Measurements from ENCODE around the gene PCGF3. TPM values are rescaled to one million over a fixed set of nuclear protein-coding genes. Genes with fewer than 3 reads are reported as not detected.

The PCGF3 gene
- total and polyA plus RNA-seq, 4 donors = 11.0 to 23.3 (median 14.3) TPM

DNA sequence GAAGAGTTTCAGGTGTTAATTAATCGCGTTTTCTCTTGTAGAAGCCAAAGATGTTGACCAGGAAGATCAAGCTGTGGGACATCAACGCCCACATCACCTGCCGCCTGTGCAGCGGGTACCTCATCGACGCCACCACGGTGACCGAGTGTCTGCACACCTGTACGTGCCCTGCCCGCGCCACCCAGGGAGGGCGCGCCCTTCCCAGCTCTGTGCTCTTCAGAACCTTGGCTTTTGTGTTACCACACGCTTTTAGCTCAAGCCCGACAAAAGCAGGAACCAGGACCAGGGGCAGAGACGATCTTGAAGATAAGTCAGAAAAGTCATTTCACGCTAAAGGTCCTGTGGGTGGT lies 28.0 kb downstream of the PCGF3 start:
- Histone ChIP-seq H3K27ac (ENCODE audit: low read depth in 1 of 2, low read length in 2 of 2) (no peak overlapping the region), H3K4me1 (ENCODE audit: control insufficient read depth in 4 of 4, insufficient read depth in 4 of 4, low read length in 3 of 4) (no peaks in the 10 kb centered on the region), H3K27me3 (ENCODE audit: control insufficient read depth in 4 of 4, insufficient read depth in 4 of 4, low read length in 3 of 4) (no peaks in the 10 kb centered on the region), H3K9me3 (ENCODE audit: control insufficient read depth in 4 of 4, low read length in 3 of 4) (no peaks in the 10 kb centered on the region), H3K36me3 (ENCODE audit: control insufficient read depth in 4 of 4, insufficient read depth in 3 of 4, low read depth in 1 of 4, low read length in 3 of 4) (peaks cover 28 to 57% (median 36%) of the 10 kb centered on the region in 4 donors), H3K9ac (ENCODE audit: low read depth in 1 of 2, low read length in 2 of 2) (no peak overlapping the region), H3K4me3 (ENCODE audit: low read depth in 1 of 3, low read length in 3 of 3) (no peak overlapping the region)
- WGBS = 96% methylated on average over 18 of the region's 18 CpGs
- DNase-seq (ENCODE audit: low spot score) = no peak
- TF ChIP-seq JUND (IDR thresholded peaks at IDR 0.05) (no peak), FOXA2 (IDR thresholded peaks at IDR 0.05) (no peak), EGR1 (IDR thresholded peaks at IDR 0.05; ENCODE audit: low read depth in 2 of 2) (no peak), SP1 (IDR thresholded peaks at IDR 0.05) (no peak), RXRA (IDR thresholded peaks at IDR 0.05) (no peak), ZBTB33 (IDR thresholded peaks at IDR 0.05) (no peak), YY1 (IDR thresholded peaks at IDR 0.05) (no peak)
- TF ChIP-seq, protein P1, sequence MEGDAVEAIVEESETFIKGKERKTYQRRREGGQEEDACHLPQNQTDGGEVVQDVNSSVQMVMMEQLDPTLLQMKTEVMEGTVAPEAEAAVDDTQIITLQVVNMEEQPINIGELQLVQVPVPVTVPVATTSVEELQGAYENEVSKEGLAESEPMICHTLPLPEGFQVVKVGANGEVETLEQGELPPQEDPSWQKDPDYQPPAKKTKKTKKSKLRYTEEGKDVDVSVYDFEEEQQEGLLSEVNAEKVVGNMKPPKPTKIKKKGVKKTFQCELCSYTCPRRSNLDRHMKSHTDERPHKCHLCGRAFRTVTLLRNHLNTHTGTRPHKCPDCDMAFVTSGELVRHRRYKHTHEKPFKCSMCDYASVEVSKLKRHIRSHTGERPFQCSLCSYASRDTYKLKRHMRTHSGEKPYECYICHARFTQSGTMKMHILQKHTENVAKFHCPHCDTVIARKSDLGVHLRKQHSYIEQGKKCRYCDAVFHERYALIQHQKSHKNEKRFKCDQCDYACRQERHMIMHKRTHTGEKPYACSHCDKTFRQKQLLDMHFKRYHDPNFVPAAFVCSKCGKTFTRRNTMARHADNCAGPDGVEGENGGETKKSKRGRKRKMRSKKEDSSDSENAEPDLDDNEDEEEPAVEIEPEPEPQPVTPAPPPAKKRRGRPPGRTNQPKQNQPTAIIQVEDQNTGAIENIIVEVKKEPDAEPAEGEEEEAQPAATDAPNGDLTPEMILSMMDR (IDR thresholded peaks at IDR 0.05; ENCODE audit: low read depth, low read length, missing input control) = no peak
- TF ChIP-seq, protein P2, sequence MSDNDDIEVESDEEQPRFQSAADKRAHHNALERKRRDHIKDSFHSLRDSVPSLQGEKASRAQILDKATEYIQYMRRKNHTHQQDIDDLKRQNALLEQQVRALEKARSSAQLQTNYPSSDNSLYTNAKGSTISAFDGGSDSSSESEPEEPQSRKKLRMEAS (IDR thresholded peaks at IDR 0.05) = no peak
- TF ChIP-seq, protein P3, sequence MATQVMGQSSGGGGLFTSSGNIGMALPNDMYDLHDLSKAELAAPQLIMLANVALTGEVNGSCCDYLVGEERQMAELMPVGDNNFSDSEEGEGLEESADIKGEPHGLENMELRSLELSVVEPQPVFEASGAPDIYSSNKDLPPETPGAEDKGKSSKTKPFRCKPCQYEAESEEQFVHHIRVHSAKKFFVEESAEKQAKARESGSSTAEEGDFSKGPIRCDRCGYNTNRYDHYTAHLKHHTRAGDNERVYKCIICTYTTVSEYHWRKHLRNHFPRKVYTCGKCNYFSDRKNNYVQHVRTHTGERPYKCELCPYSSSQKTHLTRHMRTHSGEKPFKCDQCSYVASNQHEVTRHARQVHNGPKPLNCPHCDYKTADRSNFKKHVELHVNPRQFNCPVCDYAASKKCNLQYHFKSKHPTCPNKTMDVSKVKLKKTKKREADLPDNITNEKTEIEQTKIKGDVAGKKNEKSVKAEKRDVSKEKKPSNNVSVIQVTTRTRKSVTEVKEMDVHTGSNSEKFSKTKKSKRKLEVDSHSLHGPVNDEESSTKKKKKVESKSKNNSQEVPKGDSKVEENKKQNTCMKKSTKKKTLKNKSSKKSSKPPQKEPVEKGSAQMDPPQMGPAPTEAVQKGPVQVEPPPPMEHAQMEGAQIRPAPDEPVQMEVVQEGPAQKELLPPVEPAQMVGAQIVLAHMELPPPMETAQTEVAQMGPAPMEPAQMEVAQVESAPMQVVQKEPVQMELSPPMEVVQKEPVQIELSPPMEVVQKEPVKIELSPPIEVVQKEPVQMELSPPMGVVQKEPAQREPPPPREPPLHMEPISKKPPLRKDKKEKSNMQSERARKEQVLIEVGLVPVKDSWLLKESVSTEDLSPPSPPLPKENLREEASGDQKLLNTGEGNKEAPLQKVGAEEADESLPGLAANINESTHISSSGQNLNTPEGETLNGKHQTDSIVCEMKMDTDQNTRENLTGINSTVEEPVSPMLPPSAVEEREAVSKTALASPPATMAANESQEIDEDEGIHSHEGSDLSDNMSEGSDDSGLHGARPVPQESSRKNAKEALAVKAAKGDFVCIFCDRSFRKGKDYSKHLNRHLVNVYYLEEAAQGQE (IDR thresholded peaks at IDR 0.05) = no peak
- TF ChIP-seq, protein P4, sequence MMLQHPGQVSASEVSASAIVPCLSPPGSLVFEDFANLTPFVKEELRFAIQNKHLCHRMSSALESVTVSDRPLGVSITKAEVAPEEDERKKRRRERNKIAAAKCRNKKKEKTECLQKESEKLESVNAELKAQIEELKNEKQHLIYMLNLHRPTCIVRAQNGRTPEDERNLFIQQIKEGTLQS (IDR thresholded peaks at IDR 0.05) = no peak

DNA sequence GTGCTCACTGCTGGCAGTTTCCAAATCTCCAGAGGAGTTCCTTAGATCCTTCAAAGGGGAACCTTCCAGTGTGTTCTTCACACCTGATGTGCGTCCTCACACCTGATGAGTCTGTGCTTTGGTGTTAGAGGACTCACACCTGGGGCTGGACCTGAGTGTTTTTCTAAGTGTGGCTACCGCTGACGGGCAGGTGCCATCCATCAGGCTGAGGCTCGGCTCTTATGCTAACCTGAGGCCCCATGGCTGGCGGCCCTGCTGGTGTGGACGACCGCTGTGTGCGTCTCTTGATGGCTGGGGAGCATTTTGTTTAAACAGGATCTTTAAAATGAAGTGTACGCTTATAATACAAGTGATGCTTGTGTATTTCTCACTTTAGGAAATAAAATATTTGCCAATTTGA lies 28.4 kb downstream of the PCGF3 start:
- Histone ChIP-seq H3K9ac (ENCODE audit: low read depth in 1 of 2, low read length in 2 of 2) (no peak overlapping the region), H3K4me3 (ENCODE audit: low read depth in 1 of 3, low read length in 3 of 3) (no peak overlapping the region), H3K27me3 (ENCODE audit: control insufficient read depth in 4 of 4, insufficient read depth in 4 of 4, low read length in 3 of 4) (no peaks in the 10 kb centered on the region), H3K4me1 (ENCODE audit: control insufficient read depth in 4 of 4, insufficient read depth in 4 of 4, low read length in 3 of 4) (no peaks in the 10 kb centered on the region), H3K36me3 (ENCODE audit: control insufficient read depth in 4 of 4, insufficient read depth in 3 of 4, low read depth in 1 of 4, low read length in 3 of 4) (peaks cover 28 to 60% (median 37%) of the 10 kb centered on the region in 4 donors), H3K27ac (ENCODE audit: low read depth in 1 of 2, low read length in 2 of 2) (no peak overlapping the region), H3K9me3 (ENCODE audit: control insufficient read depth in 4 of 4, low read length in 3 of 4) (no peaks in the 10 kb centered on the region)
- TF ChIP-seq SP1 (IDR thresholded peaks at IDR 0.05) (no peak), GABPA (IDR thresholded peaks at IDR 0.05 in 1 of 2, conservative IDR thresholded peaks at IDR 0.05 in 1 of 2) (no peak), TAF1 (conservative IDR thresholded peaks at IDR 0.05) (no peak), RXRA (IDR thresholded peaks at IDR 0.05) (no peak), HNF4A (conservative IDR thresholded peaks at IDR 0.05) (no peak), HNF4G (IDR thresholded peaks at IDR 0.05) (no peak), FOXA2 (IDR thresholded peaks at IDR 0.05) (no peak), YY1 (IDR thresholded peaks at IDR 0.05) (no peak), ZBTB33 (IDR thresholded peaks at IDR 0.05) (no peak), FOXA1 (IDR thresholded peaks at IDR 0.05) (no peak), JUND (IDR thresholded peaks at IDR 0.05) (no peak), EGR1 (IDR thresholded peaks at IDR 0.05; ENCODE audit: low read depth in 2 of 2) (no peak)
- TF ChIP-seq, protein P4 (IDR thresholded peaks at IDR 0.05) = no peak
- TF ChIP-seq, protein P2 (IDR thresholded peaks at IDR 0.05) = no peak
- TF ChIP-seq, protein P1 (IDR thresholded peaks at IDR 0.05; ENCODE audit: low read depth, low read length, missing input control) = no peak
- WGBS = 96% methylated on average over 9 of the region's 9 CpGs
- no peak for DNase-seq (ENCODE audit: low spot score)
